HG02571 (cell line): Measurements from ENCODE around the gene SGSM2.

Source experiments
- ATAC-seq: cut with Tn5 transposase; IDR thresholded peaks from one replicate; pipeline ENCODE4 v1.9.1; 2021; ENCODE audit warnings: mild to moderate bottlenecking, moderate library complexity; ENCODE audit not compliant: unreplicated experiment

SGSM2 gene

GRCh38 chr17:2366747-2367494 is 29.6 kb downstream of the SGSM2 start:
- no peak for ATAC-seq

- ATAC-seq: no peak
Measured at GRCh38 chr17:2368359-2368758, 31.1 kb downstream of the SGSM2 start.

- ATAC-seq: no peak
Measured at GRCh38 chr17:2369039-2369438, 31.7 kb downstream of the SGSM2 start.

DNA sequence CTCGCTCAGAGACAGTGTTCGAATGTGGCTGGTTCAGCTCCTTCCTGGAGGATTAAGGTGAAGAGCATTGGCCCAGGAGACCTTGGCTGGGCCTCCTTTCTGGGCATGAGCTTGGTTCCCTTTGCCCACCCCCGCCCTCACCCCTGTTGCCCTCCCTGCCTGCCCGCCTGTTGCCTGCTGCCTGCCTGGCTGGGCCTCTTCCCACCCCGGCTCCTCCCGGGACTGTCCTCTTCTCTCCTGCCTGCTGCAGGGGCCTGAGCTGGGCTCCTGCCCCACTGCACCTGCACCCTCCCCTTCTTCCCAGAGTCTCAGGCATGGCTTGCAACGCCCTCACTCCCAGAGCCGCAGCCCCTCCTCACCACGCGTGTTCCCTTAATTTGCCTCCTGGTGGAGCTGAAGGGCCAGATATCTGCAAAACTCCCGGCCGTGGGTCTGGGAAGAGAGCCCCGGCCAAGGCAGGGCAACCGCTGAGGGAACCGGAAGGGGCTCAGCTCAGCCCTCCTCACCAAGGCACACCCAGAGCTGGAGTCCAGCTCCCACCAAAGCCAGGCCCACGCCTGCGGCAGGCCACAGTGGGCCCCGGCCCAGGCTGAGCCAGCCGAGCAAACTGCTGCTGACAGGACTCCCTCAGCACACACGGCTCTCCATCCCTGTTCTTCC is 32.4 kb downstream of the SGSM2 start:
- ATAC-seq: no peak

DNA sequence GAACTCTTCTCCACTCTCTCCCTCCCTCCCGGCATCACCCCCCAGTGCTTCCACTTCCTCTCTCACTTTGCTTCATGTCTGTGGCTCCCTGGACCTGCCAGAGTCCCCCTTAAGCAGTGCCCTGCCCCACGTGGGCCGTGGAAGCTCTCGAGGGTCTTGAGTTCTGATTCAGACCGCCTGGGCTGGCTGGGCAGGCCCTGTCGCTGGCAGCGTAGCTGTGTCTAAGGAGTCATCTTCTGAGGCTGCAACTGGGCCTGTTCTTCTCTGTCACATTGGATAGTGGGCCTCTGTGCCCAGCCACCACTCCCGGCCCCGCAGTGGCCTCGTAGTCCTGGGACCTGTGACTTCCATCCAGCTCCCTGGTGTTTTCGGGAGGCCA is 32.9 kb downstream of the SGSM2 start:
- ATAC-seq: no peak

DNA sequence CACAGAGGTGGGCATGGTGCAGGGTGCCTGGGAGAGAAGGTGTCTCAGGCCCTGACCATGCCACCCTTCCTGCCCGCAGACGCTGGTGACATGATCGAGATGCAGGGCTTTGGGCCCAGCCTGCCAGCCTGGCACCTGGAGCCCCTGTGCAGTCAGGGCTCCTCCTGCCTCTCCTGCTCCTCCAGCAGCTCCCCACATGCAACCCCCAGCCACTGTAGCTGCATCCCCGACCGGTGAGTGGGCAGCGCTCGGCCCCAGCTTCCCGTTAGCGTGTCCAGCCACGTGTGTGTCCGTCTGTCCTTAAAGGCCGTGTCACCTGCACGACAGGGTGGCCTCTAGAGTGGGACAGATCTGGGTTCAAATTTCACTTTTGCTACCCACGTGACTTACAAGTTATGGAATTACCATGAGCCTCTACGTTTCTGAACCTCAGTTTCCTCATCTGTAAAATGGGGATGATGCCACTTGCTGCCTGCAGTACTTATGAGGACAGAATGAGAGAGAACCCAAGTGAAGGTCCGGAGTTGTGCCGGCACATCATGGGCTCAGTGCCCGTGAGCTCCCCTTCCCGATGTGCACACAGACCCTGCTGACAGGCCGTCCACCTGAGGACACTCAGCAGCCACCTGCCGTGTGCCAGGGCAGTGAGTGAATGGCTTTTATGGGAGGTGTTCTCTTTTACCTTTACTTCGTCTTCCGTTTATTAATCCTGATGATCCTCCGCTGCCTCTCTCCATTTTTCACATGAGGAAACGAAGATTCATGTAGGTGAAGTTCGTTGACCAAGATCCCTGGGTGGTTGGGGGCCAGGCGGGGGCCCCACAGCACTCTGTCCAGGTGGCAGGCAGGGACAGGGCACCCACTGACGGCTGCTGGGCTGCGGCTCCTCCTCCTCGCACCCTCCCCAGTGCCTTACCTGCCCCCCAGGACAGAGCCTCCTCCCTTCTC is 34.2 kb downstream of the SGSM2 start:
- ATAC-seq: no peak

GRCh38 chr17:2372180-2372579 is 34.9 kb downstream of the SGSM2 start:
- no peak for ATAC-seq

DNA sequence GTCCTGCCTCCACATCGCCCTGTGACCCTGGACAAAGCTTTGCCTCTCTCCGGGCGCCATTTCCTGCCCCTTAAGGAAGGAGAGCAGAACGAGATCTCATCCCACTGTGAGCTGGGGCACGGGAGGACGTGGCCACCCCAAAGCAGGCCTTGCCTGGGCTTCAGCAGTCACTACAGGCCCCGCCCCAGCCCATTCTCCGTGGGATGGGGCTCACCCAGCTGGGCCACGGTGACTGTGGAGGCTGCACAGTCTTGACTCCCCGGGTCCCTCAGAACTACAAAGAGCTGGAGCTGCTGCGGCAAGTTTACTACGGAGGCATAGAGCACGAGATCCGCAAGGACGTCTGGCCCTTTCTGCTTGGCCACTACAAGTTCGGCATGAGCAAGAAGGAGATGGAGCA is 35.4 kb downstream of the SGSM2 start:
- ATAC-seq: no peak

- no peak for ATAC-seq
Measured at GRCh38 chr17:2373179-2373578, 35.9 kb downstream of the SGSM2 start.

DNA sequence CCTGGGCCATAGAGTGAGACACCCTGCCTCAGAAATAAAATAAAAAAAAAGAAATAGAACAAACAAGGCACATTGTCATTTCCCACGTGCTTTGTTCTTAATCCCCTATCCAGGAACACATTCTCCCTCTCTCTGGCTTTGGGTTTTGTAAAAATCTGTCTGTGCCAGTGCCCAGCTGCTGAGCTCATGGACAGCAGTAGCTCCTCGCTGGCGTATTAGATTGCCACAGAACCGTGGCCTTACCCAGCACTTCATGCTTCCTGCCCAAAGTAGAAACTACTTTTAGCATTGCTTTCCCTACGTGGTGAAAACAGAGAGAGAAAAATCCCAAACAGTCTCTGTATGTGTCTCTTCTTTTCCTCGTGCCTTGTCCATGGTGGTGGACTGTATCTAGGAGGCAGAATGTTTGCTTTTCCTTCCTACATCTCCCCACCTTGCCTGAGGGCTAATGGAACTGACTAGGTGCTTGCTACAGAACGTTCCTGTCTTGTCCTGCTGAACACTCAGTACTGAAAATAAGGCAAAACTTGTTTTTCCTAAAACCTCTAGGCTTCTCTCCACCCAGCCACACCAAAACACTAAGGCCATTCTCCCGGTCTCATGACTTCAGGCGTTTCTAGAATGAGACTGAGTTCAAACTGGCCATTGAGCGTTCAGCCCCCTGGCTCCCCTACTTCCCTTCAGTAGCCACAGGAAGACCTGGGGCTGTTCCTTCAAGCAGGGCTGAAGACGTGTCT is 37.4 kb downstream of the SGSM2 start:
- ATAC-seq: no peak

DNA sequence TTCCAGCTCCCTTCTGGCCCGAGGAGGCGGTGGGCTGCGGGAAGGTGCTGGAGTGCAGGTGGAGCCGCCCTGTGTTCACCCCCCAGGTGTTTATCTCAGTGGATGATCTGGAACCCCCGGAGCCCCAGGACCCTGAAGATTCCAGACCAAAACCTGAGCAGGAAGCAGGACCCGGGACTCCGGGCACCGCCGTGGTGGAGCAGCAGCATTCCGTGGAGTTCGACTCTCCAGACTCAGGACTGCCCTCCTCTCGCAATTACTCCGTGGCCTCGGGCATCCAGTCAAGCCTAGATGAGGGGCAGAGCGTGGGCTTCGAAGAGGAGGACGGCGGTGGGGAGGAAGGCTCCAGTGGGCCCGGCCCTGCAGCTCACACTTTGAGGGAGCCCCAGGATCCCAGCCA is 38.1 kb downstream of the SGSM2 start:
- ATAC-seq: no peak

GRCh38 chr17:2376107-2376506 is 38.8 kb downstream of the SGSM2 start:
- ATAC-seq: no peak

- ATAC-seq: no peak
Measured at GRCh38 chr17:2377659-2378058, 40.4 kb downstream of the SGSM2 start.

GRCh38 chr17:2378905-2379304 is 41.6 kb downstream of the SGSM2 start:
- no peak for ATAC-seq

DNA sequence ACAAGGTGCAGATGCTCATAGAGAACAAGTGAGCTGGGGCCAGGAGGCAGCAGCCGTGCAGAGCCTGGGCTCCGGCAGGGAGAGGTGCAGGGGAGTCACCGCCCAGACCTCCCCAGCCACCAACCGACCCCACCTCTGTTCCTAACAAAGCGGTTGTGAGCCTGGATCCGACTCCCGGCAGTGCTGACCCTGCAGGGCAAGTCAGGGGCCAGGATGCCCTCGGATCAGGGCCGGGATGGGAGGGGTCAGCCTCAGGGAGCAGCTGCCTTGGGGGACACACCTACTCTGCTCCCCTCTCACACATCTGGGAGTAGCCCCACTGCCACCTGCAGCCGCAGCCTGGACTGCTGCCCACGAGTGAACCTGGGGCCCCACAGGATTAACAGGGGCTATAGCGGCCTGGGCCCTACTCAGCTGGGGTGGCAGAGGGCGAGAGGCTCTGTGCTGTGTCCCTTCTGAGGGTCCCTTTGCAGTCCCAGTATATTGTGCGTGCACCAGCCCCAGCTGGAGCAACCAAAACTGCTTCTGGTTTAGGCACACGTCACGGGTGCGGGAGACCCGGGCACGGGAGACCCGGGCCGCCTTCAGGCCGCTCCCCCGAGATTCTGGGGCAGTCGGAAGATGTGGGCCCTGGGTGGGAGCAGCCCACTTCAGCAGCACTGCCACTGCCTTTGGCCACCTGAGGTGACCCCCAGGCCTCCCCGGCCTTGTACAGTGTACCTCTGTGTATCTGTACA is 42.4 kb downstream of the SGSM2 start:
- ATAC-seq: no peak

DNA sequence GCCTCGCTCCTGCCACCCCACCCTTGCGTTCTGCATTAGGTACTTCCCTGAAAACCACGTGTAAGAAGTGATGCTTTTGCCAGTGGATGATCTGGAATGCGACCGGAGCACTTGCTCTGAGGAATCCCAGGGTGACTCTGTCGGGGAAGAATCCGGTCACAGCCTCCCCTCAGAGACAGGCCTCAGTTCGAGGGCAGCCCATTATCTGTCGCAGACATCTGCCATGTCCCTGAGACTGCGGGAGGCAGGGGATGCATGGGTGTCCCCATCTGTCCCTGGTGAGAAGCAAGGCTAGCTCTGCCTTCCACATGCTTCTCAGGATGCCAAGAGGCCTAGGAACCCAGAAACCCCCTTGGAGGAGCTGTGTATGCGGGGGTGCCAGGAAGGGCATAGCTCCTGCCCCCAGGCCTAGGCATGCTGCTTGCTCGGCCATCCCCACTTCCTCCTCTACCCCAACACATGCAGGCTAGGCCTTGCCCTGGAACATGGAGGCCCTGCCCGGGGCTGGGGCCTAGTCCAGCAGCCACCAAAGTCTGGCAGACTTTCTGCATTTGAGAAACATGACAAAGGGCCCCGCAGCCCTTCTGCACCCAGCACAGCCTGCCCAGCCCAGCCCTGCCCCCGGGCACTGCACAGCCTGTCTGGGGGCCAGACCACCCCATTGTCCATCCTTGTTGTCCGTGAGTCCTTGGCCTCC is 43.1 kb downstream of the SGSM2 start:
- ATAC-seq: no peak

- no peak for ATAC-seq
Measured at GRCh38 chr17:2380950-2381649, 43.8 kb downstream of the SGSM2 start.

DNA sequence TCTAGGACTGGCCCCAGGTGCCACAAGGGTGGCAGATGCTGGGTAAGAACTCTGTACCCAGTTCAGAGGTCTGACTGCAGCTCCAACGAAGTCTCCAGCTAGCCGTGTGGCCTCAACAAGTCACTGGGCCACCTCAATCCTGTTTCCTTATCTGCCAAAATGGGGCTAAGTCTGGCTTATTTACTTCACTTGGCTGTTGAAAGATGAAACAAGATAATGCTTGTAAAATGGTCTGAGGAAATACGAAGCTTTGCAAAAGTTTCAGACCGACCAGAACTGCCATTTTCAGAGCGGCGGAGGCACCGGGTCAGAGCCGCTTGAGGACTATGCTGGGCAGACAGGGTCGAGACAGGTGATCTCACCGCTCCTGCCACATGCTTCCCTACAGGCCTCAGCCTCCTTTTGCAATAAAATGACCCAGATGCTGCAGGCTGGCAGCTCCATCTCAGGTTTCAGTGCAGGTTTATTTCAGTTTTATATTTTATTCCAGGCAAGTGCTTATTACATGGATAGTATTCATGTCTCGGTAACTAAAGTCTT is 46.4 kb downstream of the SGSM2 start:
- ATAC-seq: no peak
